Mucosa of stomach (tissue), 1 donor: ENCODE data around the gene PTS.
"Not testable (repeated sequence)": the region's sequence is repeated elsewhere in the genome, so short reads cannot be mapped to it uniquely, and the experiment has no call there.

Experiments
- H3K27me3 ChIP-seq: one replicate; pipeline ENCODE4 v1.7.0; 2013; ENCODE audit warnings: mild to moderate bottlenecking, low read length; ENCODE audit not compliant: control insufficient read depth, insufficient read depth
- H3K36me3 ChIP-seq: one replicate; pipeline ENCODE4 v1.7.0; 2013; ENCODE audit warnings: low read length; ENCODE audit not compliant: control insufficient read depth, insufficient read depth
- H3K4me1 ChIP-seq: one replicate; pipeline ENCODE4 v1.7.0; 2013; ENCODE audit warnings: mild to moderate bottlenecking, low read length; ENCODE audit not compliant: control insufficient read depth, insufficient read depth
- H3K4me3 ChIP-seq: one replicate; pipeline ENCODE4 v1.7.0; 2013; ENCODE audit warnings: low read length
- H3K9ac ChIP-seq: one replicate; pipeline ENCODE4 v1.7.0; 2013; ENCODE audit warnings: mild to moderate bottlenecking, low read length, moderate library complexity
- H3K9me3 ChIP-seq: one replicate; pipeline ENCODE4 v1.7.0; 2013; ENCODE audit warnings: mild to moderate bottlenecking, low read length, moderate library complexity; ENCODE audit not compliant: control insufficient read depth
- donor health status: Pancreatic carcinoma.

PTS gene

GRCh38 chr11:112226062-112226830, at the start of gene PTS:
Gene PTS (plus strand): TSS chr11:112226428. CDS start chr11:112226444, 16 bp downstream.
- H3K9ac ChIP-seq: peak within 1 kb of the TSS; percentile 95
- no peaks in the 10 kb centered on the region for H3K36me3 ChIP-seq
- H3K4me1 ChIP-seq: peaks cover 8% of the 10 kb centered on the region

DNA sequence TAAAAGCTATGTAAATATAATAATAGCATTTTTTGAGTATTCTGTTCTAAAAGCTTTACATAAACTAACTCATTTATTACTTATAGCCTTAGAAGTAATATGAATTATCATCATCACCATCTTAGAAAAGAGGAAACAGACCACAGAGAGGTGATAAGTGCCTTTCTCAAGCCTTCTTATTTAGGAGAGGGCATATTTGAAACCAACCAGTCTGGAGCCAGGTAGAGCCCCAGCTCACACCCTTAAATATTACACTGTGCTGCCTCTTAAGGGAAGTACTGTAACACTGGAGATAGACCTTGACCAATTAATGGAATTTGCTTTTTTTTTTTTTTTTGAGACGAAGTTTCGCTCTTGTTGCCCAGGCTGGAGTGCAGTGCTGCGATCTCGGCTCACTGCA, 48.6 kb upstream of the PTS start:
- Histone ChIP-seq H3K36me3 (no peaks in the 10 kb centered on the region), H3K27me3 (no peaks in the 10 kb centered on the region), H3K9ac (no peak overlapping the region), H3K4me3 (no peak overlapping the region), H3K4me1 (no peaks in the 10 kb centered on the region), H3K9me3 (no peaks in the 10 kb centered on the region)

More at GRCh38 chr11:112226062-112226830, at the start of gene PTS:
- Histone ChIP-seq H3K4me3 (peak within 1 kb of the TSS; percentile 99), H3K9me3 (no peaks in the 10 kb centered on the region), H3K27me3 (no peaks in the 10 kb centered on the region)

DNA sequence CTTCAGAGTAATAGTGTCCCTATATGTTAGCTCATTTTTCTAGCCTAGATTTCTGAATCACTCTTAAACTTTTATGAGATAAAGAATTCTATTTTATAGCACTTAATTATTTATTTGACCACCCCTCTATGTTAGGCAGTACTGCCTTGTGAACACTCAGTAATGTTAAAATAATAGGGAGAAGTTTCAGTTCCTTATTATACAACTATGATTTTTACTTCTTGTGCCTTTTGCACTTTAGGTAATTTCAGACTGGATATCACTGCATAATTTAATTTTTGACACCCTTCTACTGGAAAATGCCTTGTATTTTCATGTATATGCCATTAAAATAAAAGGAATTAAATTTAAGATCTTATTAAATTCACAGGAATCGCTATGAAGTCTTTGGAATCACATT, 47.8 kb upstream of the PTS start:
- Histone ChIP-seq H3K9me3 (no peaks in the 10 kb centered on the region), H3K9ac (no peak overlapping the region), H3K4me1 (no peaks in the 10 kb centered on the region), H3K27me3 (no peaks in the 10 kb centered on the region), H3K36me3 (no peaks in the 10 kb centered on the region), H3K4me3 (no peak overlapping the region)

- no peak overlapping the region for H3K4me3 ChIP-seq
- H3K9me3 ChIP-seq: no peaks in the 10 kb centered on the region
- H3K9ac ChIP-seq: no peak overlapping the region
- no peaks in the 10 kb centered on the region for H3K36me3 ChIP-seq
- no peaks in the 10 kb centered on the region for H3K27me3 ChIP-seq
- H3K4me1 ChIP-seq: no peaks in the 10 kb centered on the region
These were observed 47.3 kb upstream of the PTS start for GRCh38 chr11:112178936-112179335.

DNA sequence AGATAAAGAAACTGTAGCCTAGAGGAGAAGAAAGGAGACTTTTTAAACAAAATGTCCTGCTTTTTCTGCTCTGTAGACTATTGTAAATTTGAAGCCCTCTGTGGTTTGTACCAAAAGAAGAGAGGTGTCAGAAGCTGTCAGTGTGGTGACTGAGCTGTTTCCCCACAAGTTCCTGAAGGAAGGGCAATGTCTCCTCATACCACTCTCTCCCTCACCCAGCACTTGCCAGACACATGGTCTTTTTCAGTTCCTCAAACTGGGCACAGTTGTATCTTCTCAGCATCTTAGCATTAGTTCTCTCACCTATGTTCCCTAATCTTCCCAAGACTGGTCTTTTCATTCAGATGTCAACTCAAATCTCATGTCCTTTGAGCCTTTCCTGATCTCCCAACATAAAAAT, 46.6 kb upstream of the PTS start:
- H3K4me1 ChIP-seq: no peaks in the 10 kb centered on the region
- H3K36me3 ChIP-seq: no peaks in the 10 kb centered on the region
- no peaks in the 10 kb centered on the region for H3K9me3 ChIP-seq
- no peak overlapping the region for H3K4me3 ChIP-seq
- H3K27me3 ChIP-seq: no peaks in the 10 kb centered on the region
- no peak overlapping the region for H3K9ac ChIP-seq

DNA sequence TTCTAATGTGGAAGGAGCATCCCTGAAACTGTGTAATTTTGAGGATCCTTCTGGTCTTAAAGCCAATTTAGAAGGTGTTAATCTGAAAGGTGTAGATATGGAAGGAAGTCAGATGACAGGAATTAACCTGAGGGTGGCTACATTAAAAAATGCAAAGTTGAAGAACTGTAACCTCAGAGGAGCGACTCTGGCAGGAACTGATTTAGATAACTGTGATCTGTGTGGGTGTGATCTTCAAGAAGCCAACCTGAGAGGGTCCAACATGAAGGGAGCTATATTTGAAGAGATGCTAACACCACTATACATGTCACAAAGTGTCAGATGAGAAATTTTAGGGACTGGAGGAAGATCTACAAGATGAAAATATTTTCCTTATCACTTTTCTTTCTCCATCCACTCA, 43.4 kb upstream of the PTS start:
- Histone ChIP-seq H3K4me1 (no peaks in the 10 kb centered on the region), H3K27me3 (no peaks in the 10 kb centered on the region), H3K36me3 (no peaks in the 10 kb centered on the region), H3K9me3 (no peaks in the 10 kb centered on the region), H3K9ac (no peak overlapping the region), H3K4me3 (no peak overlapping the region)

DNA sequence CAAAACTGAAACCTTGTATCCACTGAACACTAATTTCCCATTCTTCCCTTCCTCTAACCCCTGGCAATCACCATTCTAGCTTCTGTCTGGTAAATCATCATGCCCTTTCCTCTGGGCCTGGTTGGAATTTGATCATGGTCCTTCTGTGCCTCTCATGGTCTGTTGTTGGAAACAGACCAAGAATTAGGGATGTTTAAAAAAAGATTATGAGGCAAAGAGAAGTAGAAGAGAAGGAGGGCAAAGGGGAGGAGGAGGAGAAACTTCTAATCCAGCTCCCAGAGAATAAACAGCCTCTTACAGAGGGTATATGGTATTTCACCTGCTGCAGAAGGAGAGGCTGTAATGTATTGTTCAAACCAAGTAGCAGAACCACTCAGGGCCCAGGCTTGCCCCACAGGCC, 40.3 kb upstream of the PTS start:
- no peak overlapping the region for H3K9ac ChIP-seq
- H3K9me3 ChIP-seq: no peaks in the 10 kb centered on the region
- no peaks in the 10 kb centered on the region for H3K27me3 ChIP-seq
- no peaks in the 10 kb centered on the region for H3K4me1 ChIP-seq
- no peaks in the 10 kb centered on the region for H3K36me3 ChIP-seq
- H3K4me3 ChIP-seq: no peak overlapping the region

GRCh38 chr11:112186304-112186703, 39.9 kb upstream of the PTS start:
- H3K27me3 ChIP-seq: no peaks in the 10 kb centered on the region
- H3K9ac ChIP-seq: no peak overlapping the region
- no peak overlapping the region for H3K4me3 ChIP-seq
- H3K36me3 ChIP-seq: no peaks in the 10 kb centered on the region
- no peaks in the 10 kb centered on the region for H3K9me3 ChIP-seq
- H3K4me1 ChIP-seq: no peaks in the 10 kb centered on the region

DNA sequence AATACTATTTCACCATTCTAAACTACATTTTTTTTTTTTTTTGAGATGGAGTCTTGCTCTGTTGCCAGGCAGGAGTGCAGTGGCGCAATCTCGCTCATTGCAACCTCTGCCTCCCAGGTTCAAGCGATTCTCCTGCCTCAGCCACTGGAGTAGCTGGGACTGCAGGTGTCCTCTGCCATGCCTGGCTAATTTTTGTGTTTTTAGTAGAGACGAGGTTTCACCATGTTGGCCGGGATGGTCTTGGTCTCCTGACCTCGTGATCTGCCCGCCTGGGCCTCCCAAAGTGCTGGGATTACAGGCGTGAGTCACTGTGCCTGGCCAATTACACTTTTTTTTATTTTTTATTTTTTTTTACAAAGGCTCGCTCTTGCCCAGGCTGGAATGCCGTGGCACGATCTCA, 31.1 kb upstream of the PTS start:
- not testable (repeated sequence) for H3K36me3 ChIP-seq, H3K27me3 ChIP-seq, H3K4me1 ChIP-seq, H3K9ac ChIP-seq, H3K9me3 ChIP-seq, H3K4me3 ChIP-seq

DNA sequence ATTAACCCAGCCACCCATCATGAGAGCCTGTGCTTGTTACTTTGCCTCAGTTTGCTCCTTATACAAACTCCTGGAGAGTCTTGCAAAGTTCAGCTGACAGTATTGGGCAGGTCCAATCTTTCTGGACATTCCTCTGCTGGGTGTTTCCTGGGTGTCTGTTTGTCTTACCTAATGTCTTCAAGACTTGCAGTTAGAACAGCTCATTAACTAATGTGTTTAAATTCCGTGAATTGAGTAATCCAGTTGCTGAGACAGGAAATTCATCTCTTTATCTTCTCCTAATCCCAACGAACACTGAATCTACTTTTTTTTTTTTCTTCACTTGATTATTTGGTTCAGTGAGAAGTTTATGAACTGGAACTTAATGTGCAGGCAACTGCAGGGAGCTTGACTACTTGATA, 30.3 kb upstream of the PTS start:
- Histone ChIP-seq H3K9me3 (no peaks in the 10 kb centered on the region), H3K36me3 (no peaks in the 10 kb centered on the region), H3K4me1 (no peaks in the 10 kb centered on the region), H3K4me3 (no peak overlapping the region), H3K27me3 (no peaks in the 10 kb centered on the region), H3K9ac (no peak overlapping the region)

GRCh38 chr11:112196519-112197087, 29.6 kb upstream of the PTS start:
- H3K9me3 ChIP-seq: no peaks in the 10 kb centered on the region
- no peak overlapping the region for H3K9ac ChIP-seq
- no peak overlapping the region for H3K4me3 ChIP-seq
- H3K36me3 ChIP-seq: no peaks in the 10 kb centered on the region
- no peaks in the 10 kb centered on the region for H3K27me3 ChIP-seq
- no peaks in the 10 kb centered on the region for H3K4me1 ChIP-seq

DNA sequence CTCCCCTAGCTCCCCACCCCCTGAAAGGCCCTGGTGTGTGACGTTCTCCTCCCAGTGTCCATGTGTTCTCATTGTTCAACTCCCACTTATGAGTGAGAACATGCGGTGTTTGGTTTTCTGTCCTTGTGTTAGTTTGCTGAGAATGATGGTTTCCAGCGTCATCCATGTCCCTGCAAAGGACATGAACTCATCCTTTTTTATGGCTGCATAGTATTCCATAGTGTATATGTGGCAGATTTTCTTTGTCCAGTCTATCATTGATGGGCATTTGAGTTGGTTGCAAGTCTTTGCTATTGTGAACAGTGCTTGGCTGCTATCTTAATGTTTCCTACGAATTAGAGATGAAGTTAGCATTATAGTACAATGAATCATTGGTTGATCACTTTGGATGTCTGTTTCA, 27.1 kb upstream of the PTS start:
- not testable (repeated sequence) for H3K9me3 ChIP-seq, H3K27me3 ChIP-seq, H3K4me1 ChIP-seq, H3K9ac ChIP-seq, H3K36me3 ChIP-seq, H3K4me3 ChIP-seq
